IPS-18c (cell line): ENCODE measurements around the gene VAV3.

Experiments
- H3K4me3 ChIP-seq: 2 replicates; pipeline ENCODE4 v1.7.0; 2013; ENCODE audit warnings: low read depth, mild to moderate bottlenecking, low read length, moderate library complexity; ENCODE audit not compliant: insufficient read depth
- H3K9me3 ChIP-seq: one replicate; pipeline ENCODE4 v1.6.1; 2013; ENCODE audit warnings: mild to moderate bottlenecking, low read length, moderate library complexity; ENCODE audit not compliant: control insufficient read depth, insufficient read depth

VAV3 gene

DNA sequence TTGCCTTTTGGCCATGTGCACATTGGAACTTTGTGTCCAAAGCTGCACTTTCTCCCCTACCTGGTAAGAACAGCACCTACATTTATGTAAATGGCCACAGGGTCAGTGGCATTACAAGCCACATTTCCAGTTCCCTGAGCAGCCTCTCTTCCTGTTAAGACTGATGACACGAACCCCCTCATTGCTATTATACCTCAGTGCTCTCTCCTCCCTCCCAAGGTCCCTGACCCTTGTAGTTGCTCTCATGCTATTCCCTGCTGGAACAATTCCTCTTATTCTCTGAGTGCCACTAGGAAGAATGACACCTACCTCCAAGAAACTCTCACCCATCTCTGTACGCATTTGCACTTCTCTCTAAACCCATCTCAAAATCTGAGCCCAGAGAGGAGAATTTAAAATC lies 14.9 kb upstream of the VAV3 start:
- H3K9me3 ChIP-seq, result no peaks in the 10 kb centered on the region
- no peak overlapping the region for H3K4me3 ChIP-seq

GRCh38 chr1:107979088-107979487 lies 14.1 kb upstream of the VAV3 start:
- no peaks in the 10 kb centered on the region for H3K9me3 ChIP-seq
- H3K4me3 ChIP-seq, result no peak overlapping the region

- no peaks in the 10 kb centered on the region for H3K9me3 ChIP-seq
- no peak overlapping the region for H3K4me3 ChIP-seq
These were observed 11.9 kb upstream of the VAV3 start for GRCh38 chr1:107976836-107977235.

- H3K9me3 ChIP-seq, result no peaks in the 10 kb centered on the region
- H3K4me3 ChIP-seq, result no peak overlapping the region
These were observed 11.5 kb upstream of the VAV3 start for GRCh38 chr1:107976431-107976830.

GRCh38 chr1:107975851-107976250 lies 10.9 kb upstream of the VAV3 start:
- no peaks in the 10 kb centered on the region for H3K9me3 ChIP-seq
- no peak overlapping the region for H3K4me3 ChIP-seq

GRCh38 chr1:107974090-107974489 lies 9.1 kb upstream of the VAV3 start:
- H3K4me3 ChIP-seq, result no peak overlapping the region
- no peaks in the 10 kb centered on the region for H3K9me3 ChIP-seq

DNA sequence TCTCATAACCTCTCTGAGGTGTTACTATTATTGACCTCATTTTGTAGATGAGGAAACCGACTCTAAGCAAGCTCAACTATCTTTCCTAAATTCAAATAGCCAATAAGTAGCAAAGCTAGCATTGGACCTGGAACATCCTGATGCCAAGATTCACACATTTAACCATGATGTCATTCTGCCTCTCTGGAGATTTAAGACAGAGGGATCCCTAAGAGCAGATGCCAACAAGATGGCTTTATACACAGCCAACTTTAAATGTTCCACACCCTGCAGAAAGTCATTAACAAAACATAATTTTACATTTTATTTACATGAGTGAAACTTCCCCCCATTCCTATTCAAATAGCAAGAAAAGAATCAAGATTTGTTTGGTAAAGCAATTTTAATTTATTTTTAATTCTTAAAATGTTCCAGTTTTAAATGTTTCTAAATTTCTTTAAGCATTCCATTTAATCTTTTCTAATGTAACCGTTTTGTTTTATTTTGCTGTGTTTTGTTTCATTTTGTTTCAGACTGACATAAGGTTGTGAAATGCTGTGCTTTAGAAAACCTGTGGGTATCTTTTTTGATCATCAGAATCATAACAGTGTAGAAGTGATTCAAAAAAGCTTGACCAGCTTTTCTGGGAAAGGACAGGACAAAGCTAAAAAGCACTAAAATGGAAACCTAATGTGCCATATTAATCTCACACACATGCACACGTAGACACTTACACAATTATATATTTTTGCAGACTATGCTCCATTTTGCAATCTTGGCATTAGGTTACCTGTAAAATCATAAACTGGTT lies 7.6 kb upstream of the VAV3 start:
- H3K4me3 ChIP-seq, result no peak overlapping the region
- no peaks in the 10 kb centered on the region for H3K9me3 ChIP-seq

DNA sequence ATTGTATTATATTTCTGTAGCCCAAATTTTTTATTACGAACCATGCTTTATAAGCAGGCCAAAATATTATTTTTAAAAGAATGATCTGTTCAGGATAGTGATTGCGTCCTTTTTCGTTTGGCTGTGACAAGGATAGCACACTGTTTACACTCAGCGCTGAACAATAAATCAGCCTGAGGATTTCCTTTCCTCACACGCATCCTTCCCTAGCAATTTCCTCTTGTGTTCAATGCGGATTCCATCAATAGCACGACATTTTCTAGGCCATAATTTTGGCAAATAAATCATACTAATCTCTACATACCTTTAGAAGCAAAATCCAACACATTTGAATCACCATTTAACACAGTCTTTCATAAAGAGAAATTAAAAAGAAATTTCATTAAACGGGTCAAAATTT lies 1.6 kb upstream of the VAV3 start:
- Histone ChIP-seq H3K9me3 (no peaks in the 10 kb centered on the region), H3K4me3 (no peak overlapping the region)

GRCh38 chr1:107964336-107965109 lies 457 bp downstream of the VAV3 start:
- Histone ChIP-seq H3K4me3 (peak overlapping the region; percentile 76), H3K9me3 (peaks cover 2% of the 10 kb centered on the region)

DNA sequence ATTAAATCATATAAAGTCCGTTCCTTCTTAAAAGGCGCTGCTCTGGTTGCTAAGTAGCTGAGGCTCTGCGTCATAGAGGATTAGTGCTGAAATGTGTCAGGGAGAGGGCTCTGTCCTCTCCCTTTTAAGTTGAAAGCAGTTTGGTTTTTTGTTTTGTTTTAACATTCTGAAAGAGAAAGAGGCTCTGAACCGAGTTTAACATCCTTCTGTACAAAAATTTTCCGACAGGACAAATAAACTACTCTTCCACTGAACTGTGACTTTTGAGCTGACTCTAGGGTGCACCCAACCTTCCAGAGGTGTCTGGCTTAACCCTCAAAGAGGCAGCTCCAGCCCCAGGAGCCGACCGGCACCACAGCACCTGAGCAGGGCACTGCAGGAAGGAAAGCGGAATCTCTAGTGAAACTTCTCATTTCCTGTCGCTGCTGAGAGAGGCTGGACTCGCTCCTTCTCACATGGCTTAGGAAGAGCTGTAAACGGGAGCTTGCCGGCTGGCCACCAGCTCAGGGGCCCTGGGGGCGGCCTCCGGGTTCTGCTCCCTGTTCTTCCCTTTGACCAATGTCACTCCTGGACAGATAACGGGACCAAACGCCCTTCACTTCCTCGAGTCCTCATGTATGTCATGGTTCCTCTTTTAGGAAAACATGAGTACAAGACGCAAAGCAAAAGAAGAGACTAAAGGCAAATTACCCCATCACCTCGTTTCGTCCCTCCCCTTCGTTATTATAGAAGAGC lies 1.2 kb downstream of the VAV3 start:
- peaks cover 2% of the 10 kb centered on the region for H3K9me3 ChIP-seq
- H3K4me3 ChIP-seq, result peak overlapping the region; percentile 76

DNA sequence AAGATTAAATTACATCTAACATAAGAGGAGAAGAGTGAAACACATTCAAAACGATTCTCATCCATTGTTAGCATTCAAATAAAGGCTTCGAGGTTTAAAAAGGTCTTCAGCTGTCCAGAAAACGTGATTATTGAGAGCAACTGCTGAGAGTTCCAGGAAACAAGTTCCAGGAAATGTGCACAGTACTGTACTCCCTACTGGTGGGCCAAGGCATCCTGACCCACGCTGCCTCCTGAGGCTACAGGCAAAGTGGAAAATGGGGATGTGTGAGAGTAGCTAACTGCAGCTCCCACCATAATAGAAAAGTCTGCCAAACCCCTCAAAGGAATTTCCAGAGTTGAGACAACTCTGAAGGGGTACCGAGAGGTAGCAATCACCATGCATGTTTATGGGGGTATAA lies 2.0 kb downstream of the VAV3 start:
- H3K4me3 ChIP-seq, result no peak overlapping the region

DNA sequence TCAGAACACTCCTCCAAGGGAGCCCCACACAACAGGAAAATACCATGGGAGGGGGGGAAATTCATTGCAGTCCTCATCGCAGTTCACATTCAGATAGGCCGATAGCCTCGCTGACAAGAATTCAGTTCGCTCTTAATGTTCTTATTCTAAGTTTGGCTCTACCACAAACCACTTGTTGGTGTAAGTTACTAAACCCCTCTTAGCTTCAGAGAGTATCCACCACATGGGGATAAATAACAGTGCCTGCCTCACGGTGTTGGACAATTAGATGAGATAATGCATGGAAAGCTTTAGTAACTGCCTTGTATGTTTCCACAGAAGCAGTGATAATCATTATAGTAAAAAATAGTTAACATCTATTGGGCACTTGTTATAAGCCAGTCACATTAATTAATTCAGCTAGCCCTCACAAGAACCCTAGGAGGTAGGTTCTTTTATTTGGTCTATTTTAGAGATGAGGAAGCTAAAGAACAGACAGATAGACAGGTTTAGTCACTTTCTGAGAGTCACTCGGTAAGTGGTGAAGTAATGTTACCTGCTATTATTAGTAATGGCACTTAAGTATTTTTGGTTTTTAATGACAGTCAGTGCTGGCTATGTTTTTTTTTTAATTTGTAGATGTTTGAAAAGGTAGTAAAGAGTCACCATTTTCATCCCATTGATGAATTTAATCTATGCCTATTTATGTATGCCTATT lies 10.1 kb downstream of the VAV3 start:
- Histone ChIP-seq H3K9me3 (no peaks in the 10 kb centered on the region), H3K4me3 (no peak overlapping the region)

More for the DNA sequence above, 2.0 kb downstream of the VAV3 start:
- peaks cover 2% of the 10 kb centered on the region for H3K9me3 ChIP-seq

- H3K9me3 ChIP-seq, result no peaks in the 10 kb centered on the region
- no peak overlapping the region for H3K4me3 ChIP-seq
These were observed 10.9 kb downstream of the VAV3 start for GRCh38 chr1:107954126-107954525.

DNA sequence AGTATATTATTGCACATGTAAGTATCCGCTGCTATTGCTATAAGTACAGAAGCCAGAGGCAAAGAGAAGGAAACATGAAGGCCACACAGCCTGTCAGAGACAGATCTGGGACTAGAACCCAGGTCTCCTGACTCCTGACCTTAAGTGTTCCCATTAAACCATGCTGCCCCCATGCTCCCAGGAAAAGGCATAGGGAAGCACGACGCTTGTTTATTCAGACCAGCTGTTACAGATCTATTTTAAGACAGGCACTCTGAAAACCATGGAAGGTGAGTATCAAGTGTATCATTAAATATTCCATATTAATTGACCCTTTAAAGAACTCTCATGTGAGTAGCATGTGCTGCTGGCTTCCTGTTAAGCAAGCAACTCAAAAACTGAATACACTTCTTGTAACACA lies 11.4 kb downstream of the VAV3 start:
- Histone ChIP-seq H3K9me3 (no peaks in the 10 kb centered on the region), H3K4me3 (no peak overlapping the region)

DNA sequence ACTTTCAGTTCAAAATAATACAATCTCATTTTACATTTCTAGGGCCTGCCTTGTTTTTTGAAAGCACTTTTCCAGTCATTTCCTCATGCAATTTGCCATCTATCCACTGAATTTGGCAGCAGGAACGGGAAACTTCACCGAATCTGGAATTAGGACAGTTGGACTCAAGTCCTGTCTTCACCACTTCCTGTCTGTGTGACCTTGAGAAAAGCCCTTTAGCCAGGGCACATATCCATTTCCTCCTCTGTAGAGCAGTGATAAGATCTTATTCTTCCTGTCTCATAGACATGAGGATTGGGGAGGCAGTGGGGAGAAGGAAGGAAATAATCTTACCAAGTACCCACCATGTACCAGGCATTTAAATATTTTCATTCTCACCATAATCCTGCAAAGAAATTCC lies 12.0 kb downstream of the VAV3 start:
- Histone ChIP-seq H3K9me3 (no peaks in the 10 kb centered on the region), H3K4me3 (no peak overlapping the region)

- Histone ChIP-seq H3K9me3 (no peaks in the 10 kb centered on the region), H3K4me3 (no peak overlapping the region)
These were observed 14.5 kb downstream of the VAV3 start for GRCh38 chr1:107950464-107950863.

GRCh38 chr1:107949467-107950253 lies 15.3 kb downstream of the VAV3 start:
- no peak overlapping the region for H3K4me3 ChIP-seq
- H3K9me3 ChIP-seq, result no peaks in the 10 kb centered on the region
